ENCODE results near the gene ERG. TPM values are rescaled to one million over a fixed set of nuclear protein-coding genes. Genes with fewer than 3 reads are reported as not detected.

Gene ERG
- total RNA-seq, 1 donor from 2014 or later: not detected

- intact Hi-C loops (cut with micrococcal nuclease): no loop called here
- no peaks in the 10 kb centered on the region for H3K4me1 Mint-ChIP-seq
- ATAC-seq (ENCODE audit: low read depth): no peak
- H3K9me3 Mint-ChIP-seq: no peaks in the 10 kb centered on the region
- POLR2A ChIA-PET: no interaction called here
- TF ChIP-seq CTCF (IDR thresholded peaks at IDR 0.05): no peak
- no peak overlapping the region for H3K27ac Mint-ChIP-seq
- no peak overlapping the region for H3K4me3 Mint-ChIP-seq
- CTCF ChIA-PET: no interaction called here
- no peaks in the 10 kb centered on the region for H3K36me3 Mint-ChIP-seq (ENCODE audit: low read depth)
- no peak for DNase-seq
- H3K27me3 Mint-ChIP-seq: no peaks in the 10 kb centered on the region
Measured at GRCh38 chr21:38337793-38338192, 160.5 kb downstream of the ERG start.

- intact Hi-C loops (cut with micrococcal nuclease): no loop called here
- POLR2A ChIA-PET: no interaction called here
- Mint-ChIP-seq H3K4me3 (no peak overlapping the region), H3K27ac (no peak overlapping the region), H3K36me3 (ENCODE audit: low read depth) (no peaks in the 10 kb centered on the region), H3K9me3 (no peaks in the 10 kb centered on the region), H3K27me3 (no peaks in the 10 kb centered on the region), H3K4me1 (no peaks in the 10 kb centered on the region)
- no peak for TF ChIP-seq CTCF (IDR thresholded peaks at IDR 0.05)
- no peak for ATAC-seq (ENCODE audit: low read depth)
- CTCF ChIA-PET: no interaction called here
- no peak for DNase-seq
Measured at GRCh38 chr21:38334866-38335265, 163.4 kb downstream of the ERG start.

GRCh38 chr21:38333301-38334272 lies 164.7 kb downstream of the ERG start:
- ChIA-PET CTCF (no interaction called here), POLR2A (no interaction called here)
- H3K4me3 Mint-ChIP-seq: no peak overlapping the region
- intact Hi-C loops (cut with micrococcal nuclease): no loop called here
- H3K9me3 Mint-ChIP-seq: no peaks in the 10 kb centered on the region
- DNase-seq: no peak
- no peaks in the 10 kb centered on the region for H3K27me3 Mint-ChIP-seq
- no peaks in the 10 kb centered on the region for H3K4me1 Mint-ChIP-seq
- no peak for TF ChIP-seq CTCF (IDR thresholded peaks at IDR 0.05)
- no peak overlapping the region for H3K27ac Mint-ChIP-seq
- ATAC-seq (ENCODE audit: low read depth): no peak
- H3K36me3 Mint-ChIP-seq (ENCODE audit: low read depth): no peaks in the 10 kb centered on the region

GRCh38 chr21:38330666-38331065 lies 167.6 kb downstream of the ERG start:
- TF ChIP-seq CTCF (IDR thresholded peaks at IDR 0.05): no peak
- no peaks in the 10 kb centered on the region for H3K9me3 Mint-ChIP-seq
- no peaks in the 10 kb centered on the region for H3K27me3 Mint-ChIP-seq
- H3K4me1 Mint-ChIP-seq: no peaks in the 10 kb centered on the region
- no peaks in the 10 kb centered on the region for H3K36me3 Mint-ChIP-seq (ENCODE audit: low read depth)
- no peak overlapping the region for H3K27ac Mint-ChIP-seq
- POLR2A ChIA-PET: no interaction called here
- CTCF ChIA-PET: no interaction called here
- ATAC-seq (ENCODE audit: low read depth) (no peak), DNase-seq (no peak)
- no peak overlapping the region for H3K4me3 Mint-ChIP-seq
- intact Hi-C loops (cut with micrococcal nuclease): no loop called here

Other genes with a start within 250 kb of the ERG start
- gene KCNJ15, start 241.5 kb downstream of the ERG start, total RNA-seq: not detected in 2 replicates